ENCODE measurements around the gene DHX58.

DHX58 gene

GRCh38 chr17:42068979-42069378, 43.5 kb downstream of the DHX58 start:
- DNase-seq (ENCODE audit: low read depth) = no peak
- no peak overlapping the region for H3K4me3 ChIP-seq (ENCODE audit: low read depth, low read length)
- TF ChIP-seq CTCF (IDR thresholded peaks at IDR 0.05; ENCODE audit: insufficient read depth, low read depth, low read length, missing control alignments) = no peak

DNA sequence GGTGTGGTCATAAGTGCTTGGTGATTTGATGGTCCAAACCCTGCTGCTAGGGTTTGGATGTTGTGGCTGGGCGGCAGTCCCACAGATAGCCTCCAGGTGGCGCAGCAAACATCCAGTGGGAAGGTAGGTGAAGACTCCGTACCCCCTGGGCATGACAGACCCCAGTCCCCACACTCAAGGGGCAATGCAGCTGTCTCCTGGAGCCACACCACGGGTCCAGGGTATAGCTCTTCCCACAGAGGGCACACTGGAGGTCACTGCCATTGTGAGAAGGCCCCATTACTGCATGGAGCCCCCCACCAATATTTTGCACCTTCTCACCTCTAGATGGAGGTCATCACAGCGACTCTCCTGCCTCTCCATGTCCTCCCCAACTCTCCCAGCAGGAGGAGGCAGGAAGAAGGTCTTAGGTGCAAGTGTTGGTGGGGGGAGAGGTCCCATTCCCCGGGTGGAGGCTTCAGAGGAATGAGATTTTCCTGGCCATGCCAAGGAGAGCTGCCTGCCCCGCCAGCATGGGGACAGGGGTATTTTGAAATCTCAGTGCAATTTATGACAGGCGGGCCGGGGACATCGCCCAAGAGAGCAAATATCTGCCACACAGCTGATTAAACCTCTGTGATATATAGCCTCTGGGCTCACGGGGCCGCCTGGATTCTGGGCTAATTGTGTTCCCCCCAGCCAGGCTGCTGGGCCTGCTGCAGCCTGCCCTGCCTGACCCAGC, 45.0 kb downstream of the DHX58 start:
- no peak overlapping the region for H3K4me3 ChIP-seq (ENCODE audit: low read depth, low read length)
- peak; percentile 65 for DNase-seq (ENCODE audit: low read depth)

GRCh38 chr17:42065201-42065600, 47.3 kb downstream of the DHX58 start:
- TF ChIP-seq CTCF (IDR thresholded peaks at IDR 0.05; ENCODE audit: insufficient read depth, low read depth, low read length, missing control alignments) = no peak
- DNase-seq (ENCODE audit: low read depth) = peak; percentile 12
- no peak overlapping the region for H3K4me3 ChIP-seq (ENCODE audit: low read depth, low read length)

More for the DNA sequence above, 45.0 kb downstream of the DHX58 start:
- peak; percentile 91 for TF ChIP-seq CTCF (IDR thresholded peaks at IDR 0.05; ENCODE audit: insufficient read depth, low read depth, low read length, missing control alignments)

DNA sequence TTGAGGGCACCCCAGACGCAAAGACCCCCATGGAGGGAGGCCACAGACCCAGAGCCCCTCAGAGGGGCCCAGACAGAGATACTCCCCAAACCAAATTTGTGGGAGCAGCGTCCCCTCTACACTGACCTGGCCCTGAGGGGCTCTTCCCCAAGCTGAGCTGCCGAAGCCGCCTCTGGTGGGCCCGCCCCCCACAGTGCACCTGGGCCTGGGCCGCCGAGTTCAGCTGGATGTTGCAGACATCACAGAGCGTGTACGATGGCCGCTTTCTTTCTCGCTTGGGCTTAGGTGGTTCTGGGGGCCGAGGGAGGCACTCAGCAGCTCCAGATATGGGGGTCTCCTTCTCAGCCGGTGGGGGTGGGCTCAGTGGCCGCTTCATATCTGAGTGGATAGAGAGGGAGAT, 49.8 kb downstream of the DHX58 start:
- DNase-seq (ENCODE audit: low read depth) = no peak
- TF ChIP-seq CTCF (IDR thresholded peaks at IDR 0.05; ENCODE audit: insufficient read depth, low read depth, low read length, missing control alignments) = no peak
- H3K4me3 ChIP-seq (ENCODE audit: low read depth, low read length) = no peak overlapping the region

GRCh38 chr17:42061646-42062487, 50.6 kb downstream of the DHX58 start:
- no peak for TF ChIP-seq CTCF (IDR thresholded peaks at IDR 0.05; ENCODE audit: insufficient read depth, low read depth, low read length, missing control alignments)
- DNase-seq (ENCODE audit: low read depth) = no peak
- no peak overlapping the region for H3K4me3 ChIP-seq (ENCODE audit: low read depth, low read length)

DNA sequence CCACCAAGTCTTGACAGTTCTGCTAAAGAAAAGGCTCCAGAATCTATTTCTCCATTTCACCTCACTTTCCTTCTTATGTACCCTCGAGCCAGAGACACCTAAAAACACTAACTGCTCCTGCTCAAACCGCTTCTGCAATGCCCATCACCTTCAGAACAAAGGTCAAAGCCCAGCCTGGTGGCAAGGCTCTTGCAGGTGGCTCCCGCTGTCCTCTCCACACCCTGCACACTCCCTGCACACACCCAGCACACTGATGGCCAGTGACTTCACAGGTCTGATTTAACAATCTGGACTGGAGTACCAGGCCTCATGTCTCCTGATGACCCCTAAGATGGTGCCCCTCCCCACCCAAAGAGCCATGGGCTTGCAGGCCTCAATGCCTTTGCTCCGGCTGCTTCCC, 52.3 kb downstream of the DHX58 start:
- no peak for TF ChIP-seq CTCF (IDR thresholded peaks at IDR 0.05; ENCODE audit: insufficient read depth, low read depth, low read length, missing control alignments)
- no peak overlapping the region for H3K4me3 ChIP-seq (ENCODE audit: low read depth, low read length)
- no peak for DNase-seq (ENCODE audit: low read depth)

Measured in GM12865 (cell line).